HepG2 (cell line): ENCODE data around the gene ZMYND8. TPM values are rescaled to one million over a fixed set of nuclear protein-coding genes. Genes with fewer than 3 reads are reported as not detected.

ENCODE experiments used
- HMGXB4 ChIP-seq, 2 experiments: sonication (generic) in 1 of 2; formaldehyde crosslinking in 1 of 2; IDR thresholded peaks; 2 replicates each; pipeline versions ENCODE4 v1.4.0 to v1.6.1; 2018 to 2020; ENCODE audit warnings: missing genetic modification reagents in 2 of 2, borderline replicate concordance in 1 of 2, low read depth in 1 of 2, mild to moderate bottlenecking in 1 of 2, missing biosample characterization in 1 of 2
- MXD1 ChIP-seq: sonication (generic); formaldehyde crosslinking; IDR thresholded peaks from 2 replicates; pipeline ENCODE4 v1.4.0; 2020; ENCODE audit warnings: mild to moderate bottlenecking, missing genetic modification reagents
- RBM22 ChIP-seq: fragments of 200-400 bp; formaldehyde crosslinking; optimal IDR thresholded peaks from 2 replicates; pipeline ENCODE3; 2017; ENCODE audit warnings: mild to moderate bottlenecking, low read length, moderate library complexity
- ZBTB40 ChIP-seq, 2 experiments: fragments of 450-650 bp in 1 of 2; sonication (generic) in 1 of 2; formaldehyde crosslinking in 1 of 2; IDR thresholded peaks; 2 replicates each; pipeline versions ENCODE4 v1.6.1 to v1.8.0; 2016 to 2022; ENCODE audit warnings: antibody characterized with exemption in 1 of 2, mild to moderate bottlenecking in 1 of 2, missing genetic modification reagents in 1 of 2
- ZFP62 ChIP-seq: sonication (generic); formaldehyde crosslinking; IDR thresholded peaks from 2 replicates; pipeline ENCODE4 v1.4.0; 2020; ENCODE audit warnings: missing genetic modification reagents
- ZFP82 ChIP-seq: sonication (generic); formaldehyde crosslinking; IDR thresholded peaks from 2 replicates; pipeline ENCODE4 v1.5.1; 2020; ENCODE audit warnings: mild to moderate bottlenecking, missing genetic modification reagents, borderline replicate concordance
- ZNF414 ChIP-seq: sonication (generic); formaldehyde crosslinking; IDR thresholded peaks from 2 replicates; pipeline ENCODE4 v1.5.0; 2020; ENCODE audit warnings: missing genetic modification reagents
- ZNF430 ChIP-seq: sonication (generic); formaldehyde crosslinking; IDR thresholded peaks from 2 replicates; pipeline ENCODE4 v1.9.0; 2021; ENCODE audit warnings: mild to moderate bottlenecking, missing genetic modification reagents
- ZNF75D ChIP-seq: sonication (generic); formaldehyde crosslinking; IDR thresholded peaks from 2 replicates; pipeline ENCODE4 v1.8.1; 2023; ENCODE audit warnings: missing genetic modification reagents, mild to moderate bottlenecking, borderline replicate concordance
- ZNF766 ChIP-seq: sonication (generic); formaldehyde crosslinking; IDR thresholded peaks from 2 replicates; pipeline ENCODE4 v1.5.0; 2020; ENCODE audit warnings: missing genetic modification reagents, borderline replicate concordance
- ZNF782 ChIP-seq: sonication (generic); formaldehyde crosslinking; IDR thresholded peaks from 2 replicates; pipeline ENCODE4 v1.4.0; 2020; ENCODE audit warnings: missing genetic modification reagents, mild to moderate bottlenecking, borderline replicate concordance
- ZSCAN31 ChIP-seq: sonication (generic); formaldehyde crosslinking; IDR thresholded peaks from 2 replicates; pipeline ENCODE4 v1.5.0; 2020; ENCODE audit warnings: low read depth, mild to moderate bottlenecking, missing genetic modification reagents
- polyA plus RNA-seq, 8 experiments: library from polyadenylated mRNA; depleted of rRNA in 3 of 8; stranded (reverse) in 7 of 8; unstranded in 1 of 8; fragments of >200 nt; fragmentation: Illumina TruSeq in 4 of 8; extraction: Trizol in 4 of 8; gene quantifications; 2 replicates each; pipeline versions ENCODE4 v1.2.1 to v1.2.3, GENCODE V29; 2011 to 2016; ENCODE audit warnings: low read depth in 4 of 8, missing spikeins in 1 of 8, mixed read lengths in 1 of 8; ENCODE audit not compliant: insufficient read depth in 1 of 8
- total RNA-seq, 5 experiments: library from RNA; depleted of rRNA; stranded (reverse); fragments of >200 nt; fragmentation: Illumina TruSeq; extraction: Trizol; gene quantifications; 2 replicates each; pipeline ENCODE4 v1.2.3, GENCODE V29; 2016; ENCODE audit warnings: low read depth in 1 of 5

ZMYND8 gene
- total and polyA plus RNA-seq, 2 of the 13 experiments (the other 11 are each of a cell fraction or from before 2014, with no cell fraction given) = 53.9 to 84.7 TPM

- TF ChIP-seq ZNF414 (CRISPR knock-in tag) = no peak
- no peak for TF ChIP-seq ZNF782 (CRISPR knock-in tag)
- no peak for TF ChIP-seq HMGXB4 (CRISPR knock-in tag; IDR thresholded peaks at IDR 0.05; ENCODE audit: borderline replicate concordance in 1 of 2, low read depth in 1 of 2)
- TF ChIP-seq ZFP82 (CRISPR knock-in tag) = no peak
- TF ChIP-seq ZNF75D = no peak
- no peak for TF ChIP-seq MXD1 (CRISPR knock-in tag)
- no peak for TF ChIP-seq ZNF766 (CRISPR knock-in tag)
- TF ChIP-seq RBM22 = no peak
- TF ChIP-seq ZSCAN31 (CRISPR knock-in tag) = no peak
- no peak for TF ChIP-seq ZNF430 (CRISPR knock-in tag)
- no peak for TF ChIP-seq ZBTB40 (IDR thresholded peaks at IDR 0.05)
- no peak for TF ChIP-seq ZBTB40 (CRISPR knock-in tag; IDR thresholded peaks at IDR 0.05)
- no peak for TF ChIP-seq ZFP62 (CRISPR knock-in tag)
These were observed 81.9 kb downstream of the ZMYND8 start (continued) for GRCh38 chr20:47274401-47275108.
